HG02571 (cell line): ENCODE measurements around the gene CFAP47.
"Not testable (repeated sequence)": the region's sequence is repeated elsewhere in the genome, so short reads cannot be mapped to it uniquely, and the experiment has no call there.

Experiments
- ATAC-seq: cut with Tn5 transposase; IDR thresholded peaks from one replicate; pipeline ENCODE4 v1.9.1; 2021; ENCODE audit warnings: mild to moderate bottlenecking, moderate library complexity; ENCODE audit not compliant: unreplicated experiment

CFAP47 gene, protein sequence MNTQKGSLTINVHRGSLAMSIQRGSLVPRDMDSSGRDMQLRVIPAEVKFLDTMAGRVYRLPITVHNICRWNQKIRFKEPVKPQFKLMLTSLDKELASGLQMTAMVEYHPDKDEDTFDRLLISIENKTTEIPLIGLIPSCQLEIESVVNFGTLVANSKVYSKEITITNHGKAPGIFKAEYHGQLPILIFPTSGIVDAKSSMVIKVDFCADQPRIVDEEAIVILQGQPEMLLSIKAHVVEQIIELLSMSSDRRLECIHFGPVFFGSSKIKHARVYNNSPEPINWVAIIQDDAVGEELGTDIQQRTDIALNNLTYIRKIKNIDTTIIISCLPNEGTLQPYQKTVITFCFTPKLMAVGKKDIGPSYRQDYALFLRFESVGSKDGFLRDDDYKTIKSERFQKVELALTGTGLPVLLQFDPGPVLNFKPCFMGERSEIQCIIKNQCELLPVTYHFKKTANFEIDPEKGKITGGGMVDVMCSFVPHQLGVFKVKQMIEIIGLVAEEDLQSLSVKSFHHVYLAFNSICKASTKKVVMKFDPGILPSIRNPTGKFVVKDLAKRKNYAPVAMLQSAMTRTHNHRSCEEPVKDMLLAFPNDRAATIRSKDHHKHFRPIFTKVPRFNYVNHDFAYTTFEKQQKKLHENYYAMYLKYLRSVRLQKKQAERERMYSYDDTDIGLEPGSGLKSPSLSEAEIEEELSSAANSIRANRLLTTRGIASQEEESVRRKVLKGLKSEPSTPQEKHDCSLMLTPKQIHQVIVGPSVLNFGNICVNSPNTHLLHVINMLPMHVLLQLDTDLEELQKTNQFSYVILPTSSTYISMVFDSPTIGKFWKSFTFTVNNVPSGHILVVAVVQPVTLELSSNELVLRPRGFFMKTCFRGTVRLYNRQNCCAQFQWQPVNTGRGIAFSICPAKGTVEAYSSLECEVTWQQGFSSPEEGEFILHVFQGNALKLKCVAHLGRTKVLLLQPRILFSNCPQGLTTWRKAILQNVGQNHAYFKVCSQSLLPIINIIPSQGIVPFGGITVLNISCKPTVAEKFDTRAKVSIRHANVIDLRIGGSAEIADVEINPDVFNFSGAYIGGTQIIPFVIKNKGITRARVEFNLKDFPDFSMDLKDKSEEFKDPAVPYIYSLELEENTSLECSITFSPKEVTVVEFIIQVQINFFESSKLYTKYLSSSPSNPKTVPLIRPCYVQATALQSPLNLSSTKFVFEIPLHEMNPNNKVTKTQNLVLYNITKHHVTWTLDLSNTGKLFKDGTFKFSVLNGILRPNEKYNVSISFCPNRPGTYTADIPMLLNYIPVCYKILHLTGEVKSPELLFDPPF (N-terminal part only)

GRCh38 chrX:35919536-35920309, at the start of gene CFAP47:
Gene CFAP47 (plus strand): TSS chrX:35919734. CDS start chrX:35919800, 66 bp downstream.
- no peak for ATAC-seq

- no peak for ATAC-seq
Measured at GRCh38 chrX:35880601-35881000, 38.9 kb upstream of the CFAP47 start.

DNA sequence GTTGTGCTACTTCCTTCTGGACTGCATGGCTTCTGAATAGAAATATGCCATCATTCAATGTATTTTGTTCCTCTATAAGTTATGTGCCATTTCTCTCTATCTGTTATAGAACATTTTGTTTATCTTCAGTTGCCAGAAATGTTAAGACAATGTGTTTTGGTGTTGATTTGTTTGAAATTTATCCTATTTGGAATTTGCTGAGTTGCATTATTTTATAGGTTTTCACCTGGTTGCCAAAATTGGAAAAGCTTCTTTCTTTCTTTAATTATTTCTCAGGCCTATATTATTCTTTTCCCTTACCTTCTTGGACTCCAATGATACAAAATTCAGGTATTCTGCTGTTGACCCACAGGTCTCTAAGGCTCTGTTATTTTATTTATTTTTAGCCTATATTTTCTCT, 33.4 kb upstream of the CFAP47 start:
- ATAC-seq: no peak

- ATAC-seq: no peak
Measured at GRCh38 chrX:35890699-35891098, 28.8 kb upstream of the CFAP47 start.

DNA sequence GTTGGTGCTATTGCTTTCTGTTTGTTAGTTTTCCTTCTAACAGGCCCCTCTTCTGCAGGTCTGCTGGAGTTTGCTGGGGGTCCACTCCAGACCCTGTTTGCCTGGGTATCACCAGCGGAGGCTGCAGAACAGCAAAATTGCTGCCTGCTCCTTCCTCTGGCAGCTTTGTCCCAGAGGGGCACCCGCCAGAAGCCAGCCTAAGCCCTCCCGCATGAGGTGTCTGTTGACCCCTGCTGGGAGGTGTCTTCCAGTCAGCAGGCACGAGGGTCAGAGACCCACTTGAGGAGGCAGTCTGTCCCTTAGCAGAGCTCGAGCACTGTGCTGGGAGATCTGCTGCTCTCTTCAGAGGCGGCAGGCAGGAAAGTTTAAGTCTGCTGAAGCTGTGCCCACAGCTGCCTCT, 67.3 kb downstream of the CFAP47 start:
- not testable (repeated sequence) for ATAC-seq

- ATAC-seq: no peak
Measured at GRCh38 chrX:36007207-36007606, 87.7 kb downstream of the CFAP47 start.

GRCh38 chrX:36019125-36019524, 99.6 kb downstream of the CFAP47 start:
- no peak for ATAC-seq

- no peak for ATAC-seq
Measured at GRCh38 chrX:36035550-36035949, 116.0 kb downstream of the CFAP47 start.

DNA sequence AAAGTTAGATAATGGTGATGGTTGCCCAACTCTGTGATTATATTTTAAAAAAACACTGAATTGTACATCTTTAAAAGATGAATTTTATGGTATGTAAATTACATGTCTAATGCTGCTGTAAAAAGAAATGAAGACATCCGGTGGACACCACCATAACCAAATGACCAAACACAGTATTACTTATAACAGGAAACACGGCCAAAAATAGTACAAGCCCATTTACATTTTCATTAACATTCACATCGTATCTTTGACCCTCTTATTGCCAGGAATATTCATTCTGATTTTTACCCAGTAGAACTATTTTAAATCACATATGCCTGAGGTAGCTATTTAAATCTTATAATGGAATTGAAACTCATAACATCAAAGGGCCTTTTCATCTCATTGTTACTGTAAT, 143.2 kb downstream of the CFAP47 start:
- ATAC-seq: no peak

GRCh38 chrX:36071061-36071460, 151.5 kb downstream of the CFAP47 start:
- no peak for ATAC-seq

- ATAC-seq: not testable (repeated sequence)
Measured at GRCh38 chrX:36075009-36075408, 155.5 kb downstream of the CFAP47 start.

- ATAC-seq: no peak
Measured at GRCh38 chrX:36083256-36083655, 163.7 kb downstream of the CFAP47 start.

GRCh38 chrX:36087366-36087765, 167.8 kb downstream of the CFAP47 start:
- no peak for ATAC-seq

DNA sequence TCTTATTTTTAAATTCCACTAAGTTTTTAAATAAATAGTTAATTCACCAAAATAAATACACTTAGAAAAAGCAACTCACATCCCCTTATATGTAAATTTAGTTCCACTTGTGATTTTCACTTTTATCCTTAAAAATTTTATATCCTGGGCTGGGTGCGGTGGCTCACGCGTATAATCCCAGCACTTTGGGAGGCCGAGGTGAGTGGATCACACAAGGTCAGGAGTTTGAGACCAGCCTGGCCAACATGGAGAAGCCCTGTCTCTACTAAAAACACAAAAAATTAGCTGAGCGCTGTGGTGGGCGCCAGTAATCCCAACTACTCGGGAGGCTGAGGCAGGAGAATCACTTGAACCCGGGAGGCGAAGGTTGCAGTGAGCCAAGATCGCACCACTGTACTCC, 169.4 kb downstream of the CFAP47 start:
- not testable (repeated sequence) for ATAC-seq

GRCh38 chrX:36102425-36102824, 182.9 kb downstream of the CFAP47 start:
- ATAC-seq: no peak

GRCh38 chrX:36116222-36116621, 196.7 kb downstream of the CFAP47 start:
- no peak for ATAC-seq

GRCh38 chrX:36159254-36159653, 239.7 kb downstream of the CFAP47 start:
- ATAC-seq: no peak

- no peak for ATAC-seq
Measured at GRCh38 chrX:36160081-36160480, 240.5 kb downstream of the CFAP47 start.

GRCh38 chrX:36198575-36198974, 279.0 kb downstream of the CFAP47 start:
- ATAC-seq: no peak

- ATAC-seq: no peak
Measured at GRCh38 chrX:36199928-36200327, 280.4 kb downstream of the CFAP47 start.
